Cardiac muscle cell (in vitro differentiated cells and primary cell): ENCODE measurements around the gene TRIM67. TPM values are rescaled to one million over a fixed set of nuclear protein-coding genes. Genes with fewer than 3 reads are reported as not detected.

Experiments used
- DNase-seq, 2 donors: peaks; one replicate each; pipeline versions ENCODE4 v3.0.0 to v3.0.0-alpha.2; 2010 to 2017; ENCODE audit warnings: low read depth in 1 of 2, low spot score in 1 of 2
- H3K27ac ChIP-seq: fragments of 200-600 bp; sonication (generic); 2 replicates; pipeline ENCODE4 v1.5.1; 2016
- H3K27me3 ChIP-seq: fragments of 200-600 bp; sonication (generic); 2 replicates; pipeline ENCODE4 v1.6.0; 2016; ENCODE audit warnings: control low read depth
- H3K36me3 ChIP-seq: fragments of 200-600 bp; sonication (generic); 2 replicates; pipeline ENCODE4 v1.5.1; 2016; ENCODE audit warnings: control low read depth
- H3K4me1 ChIP-seq: fragments of 200-600 bp; sonication (generic); 2 replicates; pipeline ENCODE4 v1.8.1; 2017; ENCODE audit warnings: low read depth, mild to moderate bottlenecking, mixed run types
- H3K4me3 ChIP-seq: fragments of 200-600 bp; sonication (generic); 2 replicates; pipeline ENCODE4 v1.5.1; 2016; ENCODE audit warnings: mild to moderate bottlenecking
- H3K9me3 ChIP-seq: fragments of 200-600 bp; sonication (generic); 2 replicates; pipeline ENCODE4 v1.5.1; 2017; ENCODE audit warnings: low read depth, mild to moderate bottlenecking, control low read depth
- polyA plus RNA-seq: library from polyadenylated mRNA; unstranded; fragments of >200 nt; fragmentation: Nextera tagmentation; extraction: Ambion mirVana; gene quantifications from 2 replicates; pipeline ENCODE4 v1.2.1, GENCODE V29; 2016
- total RNA-seq: library from RNA; depleted of rRNA; stranded (reverse); fragments of >200 nt; gene quantifications from 2 replicates; pipeline ENCODE4 v1.2.3, GENCODE V29; 2016
- TF ChIP-seq, protein P1 (sequence below): IDR thresholded peaks from 2 replicates; pipeline ENCODE4 v1.5.1; 2012; ENCODE audit warnings: low read depth, mild to moderate bottlenecking, low read length

The TRIM67 gene
- total and polyA plus RNA-seq, 2 experiments from 2014 or later, result 0.06 TPM; not detected in 1

DNA sequence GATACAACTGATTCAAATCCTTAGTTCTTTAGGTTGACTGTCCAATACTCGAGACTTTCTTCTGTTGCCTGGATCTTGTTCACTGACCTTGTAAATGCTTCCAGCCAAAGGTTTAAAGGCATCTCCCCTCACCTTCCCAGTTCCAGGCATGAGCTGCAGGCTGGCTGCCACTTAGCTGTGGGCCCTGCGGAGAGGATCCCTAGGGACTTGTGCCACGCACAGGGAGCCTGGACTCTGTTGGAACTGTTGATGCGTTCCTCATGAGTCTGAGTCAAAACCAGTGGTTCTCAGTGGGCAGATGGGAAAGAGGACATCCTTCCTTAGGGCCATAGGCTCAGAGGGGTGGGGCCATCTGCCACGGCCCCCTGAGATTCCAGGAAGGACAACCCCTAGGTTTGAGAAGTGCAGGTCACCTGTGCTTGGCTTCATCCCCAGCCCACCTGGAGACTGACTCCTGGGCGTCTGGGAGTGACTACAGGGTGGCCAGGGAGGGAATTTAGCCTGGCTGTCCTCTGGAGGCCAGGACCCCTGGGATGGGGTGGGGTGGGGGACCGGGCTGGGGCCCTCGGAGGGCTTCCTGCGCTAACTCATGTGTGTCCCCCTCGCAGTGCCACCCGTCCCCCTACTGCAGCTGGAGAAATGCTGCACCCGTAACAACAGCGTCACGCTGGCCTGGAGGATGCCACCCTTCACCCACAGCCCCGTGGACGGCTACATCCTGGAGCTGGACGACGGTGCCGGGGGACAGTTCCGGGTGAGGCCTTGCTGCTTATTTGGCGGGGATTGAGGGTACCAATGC lies 41.6 kb downstream of the TRIM67 start:
- H3K4me3 ChIP-seq, result no peak overlapping the region
- TF ChIP-seq, protein P1, sequence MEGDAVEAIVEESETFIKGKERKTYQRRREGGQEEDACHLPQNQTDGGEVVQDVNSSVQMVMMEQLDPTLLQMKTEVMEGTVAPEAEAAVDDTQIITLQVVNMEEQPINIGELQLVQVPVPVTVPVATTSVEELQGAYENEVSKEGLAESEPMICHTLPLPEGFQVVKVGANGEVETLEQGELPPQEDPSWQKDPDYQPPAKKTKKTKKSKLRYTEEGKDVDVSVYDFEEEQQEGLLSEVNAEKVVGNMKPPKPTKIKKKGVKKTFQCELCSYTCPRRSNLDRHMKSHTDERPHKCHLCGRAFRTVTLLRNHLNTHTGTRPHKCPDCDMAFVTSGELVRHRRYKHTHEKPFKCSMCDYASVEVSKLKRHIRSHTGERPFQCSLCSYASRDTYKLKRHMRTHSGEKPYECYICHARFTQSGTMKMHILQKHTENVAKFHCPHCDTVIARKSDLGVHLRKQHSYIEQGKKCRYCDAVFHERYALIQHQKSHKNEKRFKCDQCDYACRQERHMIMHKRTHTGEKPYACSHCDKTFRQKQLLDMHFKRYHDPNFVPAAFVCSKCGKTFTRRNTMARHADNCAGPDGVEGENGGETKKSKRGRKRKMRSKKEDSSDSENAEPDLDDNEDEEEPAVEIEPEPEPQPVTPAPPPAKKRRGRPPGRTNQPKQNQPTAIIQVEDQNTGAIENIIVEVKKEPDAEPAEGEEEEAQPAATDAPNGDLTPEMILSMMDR, result no peak
- no peaks in the 10 kb centered on the region for H3K9me3 ChIP-seq
- DNase-seq, result no peak
- peaks cover 52% of the 10 kb centered on the region for H3K27me3 ChIP-seq
- no peaks in the 10 kb centered on the region for H3K4me1 ChIP-seq
- no peak overlapping the region for H3K27ac ChIP-seq
- no peaks in the 10 kb centered on the region for H3K36me3 ChIP-seq

DNA sequence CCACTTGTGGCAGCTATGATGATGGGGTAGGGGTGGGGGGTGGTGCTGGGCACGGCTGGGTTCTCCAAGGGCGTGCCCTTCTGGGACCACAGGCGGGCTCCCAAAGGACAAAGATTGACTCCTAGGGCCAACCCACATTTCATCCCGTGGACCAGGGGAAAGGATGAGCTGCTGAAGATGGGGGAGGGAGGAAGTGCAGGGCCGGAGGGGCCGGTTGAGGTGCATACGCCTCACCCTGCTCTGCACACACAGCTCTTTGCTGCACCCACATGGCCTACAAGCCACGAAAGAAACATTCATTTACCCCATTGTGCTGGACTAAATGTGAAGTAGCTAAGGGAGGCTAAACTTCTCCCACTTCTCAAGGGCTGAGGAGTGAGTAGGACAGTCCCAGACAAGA lies 45.0 kb downstream of the TRIM67 start:
- Histone ChIP-seq H3K27ac (no peak overlapping the region), H3K4me3 (no peak overlapping the region), H3K27me3 (peaks cover 23% of the 10 kb centered on the region), H3K36me3 (no peaks in the 10 kb centered on the region), H3K4me1 (no peaks in the 10 kb centered on the region), H3K9me3 (no peaks in the 10 kb centered on the region)
- TF ChIP-seq, protein P1, result peak; percentile 25
- DNase-seq, result peak in 1 of 2 donors; percentile 36

GRCh38 chr1:231207437-231207836 lies 45.6 kb downstream of the TRIM67 start:
- Histone ChIP-seq H3K4me3 (no peak overlapping the region), H3K27me3 (peaks cover 20% of the 10 kb centered on the region), H3K27ac (no peak overlapping the region), H3K4me1 (no peaks in the 10 kb centered on the region), H3K36me3 (no peaks in the 10 kb centered on the region), H3K9me3 (no peaks in the 10 kb centered on the region)
- TF ChIP-seq, protein P1, result no peak
- DNase-seq, result no peak

- TF ChIP-seq, protein P1, result no peak
- Histone ChIP-seq H3K36me3 (no peaks in the 10 kb centered on the region), H3K9me3 (no peaks in the 10 kb centered on the region), H3K27ac (no peak overlapping the region), H3K27me3 (peaks cover 22% of the 10 kb centered on the region), H3K4me3 (no peak overlapping the region), H3K4me1 (no peaks in the 10 kb centered on the region)
- DNase-seq, result no peak
These were observed 47.1 kb downstream of the TRIM67 start for GRCh38 chr1:231208980-231209379.

DNA sequence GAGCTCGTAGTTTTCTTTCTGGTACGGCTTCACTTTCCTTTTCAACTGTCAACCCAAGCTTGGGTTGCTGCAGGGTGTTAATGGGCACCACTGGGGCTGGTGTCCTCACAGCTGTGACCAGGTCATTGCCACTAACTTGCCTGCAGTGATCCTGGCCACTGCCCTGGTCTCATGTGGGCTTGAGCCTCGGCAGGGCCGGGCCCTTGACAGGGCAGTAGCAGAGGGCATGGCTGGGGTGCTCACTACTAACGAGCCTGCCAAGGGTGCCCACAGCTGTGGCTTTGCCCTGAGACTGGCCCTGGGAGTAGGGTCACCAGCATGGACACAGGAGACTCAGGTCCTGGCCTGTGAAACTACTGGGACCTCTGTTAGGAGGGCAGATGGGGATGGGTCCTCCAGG lies 47.7 kb downstream of the TRIM67 start:
- H3K4me3 ChIP-seq, result no peak overlapping the region
- no peak overlapping the region for H3K27ac ChIP-seq
- H3K36me3 ChIP-seq, result no peaks in the 10 kb centered on the region
- no peak for DNase-seq
- peaks cover 17% of the 10 kb centered on the region for H3K27me3 ChIP-seq
- TF ChIP-seq, protein P1, result no peak
- no peaks in the 10 kb centered on the region for H3K9me3 ChIP-seq
- no peaks in the 10 kb centered on the region for H3K4me1 ChIP-seq
